ENCODE data around the gene LGI1. TPM values are rescaled to one million over a fixed set of nuclear protein-coding genes. Genes with fewer than 3 reads are reported as not detected.

LGI1 gene
- 1 to 10 TPM in 1 of 4 donors, under 1 TPM in 1, not detected in 2; 0.24 to 2.3 TPM for polyA plus RNA-seq
- long read RNA-seq, donor 1, result 0 reads
- long read RNA-seq, donor 2, result 0 reads
- long read RNA-seq, donor 3, result 0 reads
- long read RNA-seq, donor 4, result 0 reads
- long read RNA-seq, donor 5, result 0 reads
- long read RNA-seq, donor 6, result 0 reads
- long read RNA-seq, donor 7, result 0 reads
- long read RNA-seq, donor 8, result 0 reads
- long read RNA-seq, donor 9, result 0 reads
- long read RNA-seq, donor 10, partial matches to known transcripts, result 0 of 1 reads
- long read RNA-seq, donor 10, other reads (novel, unspliced or antisense), result 0 of 1 reads

DNA sequence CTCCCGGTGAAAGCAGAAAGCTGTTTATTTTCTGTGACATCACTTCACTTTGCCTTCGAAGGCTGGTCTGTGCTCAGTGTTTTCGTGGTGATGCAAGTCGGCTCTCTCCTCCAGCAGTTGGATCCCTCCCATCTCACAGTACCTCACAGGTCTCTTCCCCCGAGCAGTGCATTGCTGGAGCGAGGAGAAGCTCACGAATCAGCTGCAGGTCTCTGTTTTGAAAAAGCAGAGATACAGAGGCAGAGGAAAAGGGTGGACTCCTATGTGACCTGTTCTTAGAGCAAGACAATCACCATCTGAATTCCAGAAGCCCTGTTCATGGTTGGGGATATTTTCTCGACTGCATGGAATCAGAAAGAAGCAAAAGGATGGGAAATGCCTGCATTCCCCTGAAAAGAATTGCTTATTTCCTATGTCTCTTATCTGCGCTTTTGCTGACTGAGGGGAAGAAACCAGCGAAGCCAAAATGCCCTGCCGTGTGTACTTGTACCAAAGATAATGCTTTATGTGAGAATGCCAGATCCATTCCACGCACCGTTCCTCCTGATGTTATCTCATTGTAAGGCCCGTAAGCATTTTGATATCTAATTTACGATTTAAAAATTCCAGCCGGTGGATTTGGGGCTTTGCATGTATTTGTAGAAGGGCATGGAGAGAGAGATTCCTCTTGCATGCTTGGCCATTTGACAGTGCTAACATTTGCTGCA lies at the start of gene LGI1:
LGI1 (plus strand) TSS at position 136 of the 707 bp plus-strand sequence; CDS start at position 345, 209 bp downstream.
- 40 to 66% (median 54%) methylated on average over 16 of the region's 16 CpGs for WGBS, 3 donors
- FAIRE-seq, result no peak
- Histone ChIP-seq H3K9me3 (ENCODE audit: control insufficient read depth in 2 of 2, insufficient read depth in 1 of 2, low read depth in 1 of 2, low read length in 1 of 2) (no peaks in the 10 kb centered on the region), H3K4me3 (ENCODE audit: low read depth in 1 of 3, low read length in 3 of 3) (no peak within 1 kb of the TSS), H3K4me1 (ENCODE audit: control insufficient read depth in 3 of 3, insufficient read depth in 2 of 3, low read depth in 1 of 3, low read length in 2 of 3) (no peaks in the 10 kb centered on the region), H3K27ac (ENCODE audit: low read depth in 1 of 3, low read length in 2 of 3) (peak within 1 kb of the TSS in 1 of 3 donors; percentile 8), H3K36me3 (ENCODE audit: control insufficient read depth in 3 of 3, insufficient read depth in 2 of 3, low read depth in 1 of 3, low read length in 3 of 3) (no peaks in the 10 kb centered on the region), H3K27me3 (ENCODE audit: control insufficient read depth in 3 of 3, insufficient read depth in 3 of 3, low read length in 3 of 3) (peaks cover 0 to 24% (median 13%) of the 10 kb centered on the region in 3 donors)
- DNase-seq, result no peak

DNA sequence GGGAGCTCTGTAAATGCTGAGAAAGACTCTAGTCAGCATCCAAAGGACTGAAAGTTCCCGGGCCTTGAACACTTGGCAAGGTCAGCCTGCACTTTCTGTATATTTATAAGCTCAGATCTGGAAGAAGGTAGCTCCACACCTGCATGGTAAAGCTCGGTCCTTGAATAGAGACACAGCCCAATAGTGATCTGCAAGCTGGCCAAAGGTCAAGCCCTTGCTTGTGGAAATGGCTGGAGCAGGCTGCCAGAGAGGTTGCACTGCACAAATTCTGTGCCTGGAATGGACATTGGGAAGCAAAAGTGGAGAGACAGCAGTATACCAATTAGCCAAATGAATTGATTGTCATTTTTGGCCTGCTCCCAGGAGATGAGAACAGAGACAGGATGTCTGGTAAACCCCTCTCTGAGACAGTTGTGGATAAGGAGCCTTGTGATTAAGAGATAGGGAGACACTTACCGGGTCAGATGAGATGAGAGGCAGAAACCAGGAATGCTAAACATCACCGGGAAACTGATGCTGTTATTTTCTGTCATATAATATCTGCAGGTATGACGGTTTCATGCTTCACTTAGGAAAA lies 47.3 kb upstream of the LGI1 start:
- Histone ChIP-seq H3K27ac (ENCODE audit: low read depth in 1 of 3, low read length in 2 of 3) (no peak overlapping the region), H3K4me3 (ENCODE audit: low read depth in 1 of 3, low read length in 3 of 3) (no peak overlapping the region), H3K4me1 (ENCODE audit: control insufficient read depth in 3 of 3, insufficient read depth in 2 of 3, low read depth in 1 of 3, low read length in 2 of 3) (no peaks in the 10 kb centered on the region), H3K36me3 (ENCODE audit: control insufficient read depth in 3 of 3, insufficient read depth in 2 of 3, low read depth in 1 of 3, low read length in 3 of 3) (no peaks in the 10 kb centered on the region), H3K27me3 (ENCODE audit: control insufficient read depth in 3 of 3, insufficient read depth in 3 of 3, low read length in 3 of 3) (no peaks in the 10 kb centered on the region), H3K9me3 (ENCODE audit: control insufficient read depth in 2 of 2, insufficient read depth in 1 of 2, low read depth in 1 of 2, low read length in 1 of 2) (no peaks in the 10 kb centered on the region)
- FAIRE-seq, result no peak
- 50 to 63% (median 61%) methylated on average over 5 of the region's 5 CpGs for WGBS, 3 donors
- DNase-seq, result peak; percentile 5 to 41

- Histone ChIP-seq H3K4me3 (ENCODE audit: low read depth in 1 of 3, low read length in 3 of 3) (no peak overlapping the region), H3K27me3 (ENCODE audit: control insufficient read depth in 3 of 3, insufficient read depth in 3 of 3, low read length in 3 of 3) (no peaks in the 10 kb centered on the region), H3K36me3 (ENCODE audit: control insufficient read depth in 3 of 3, insufficient read depth in 2 of 3, low read depth in 1 of 3, low read length in 3 of 3) (no peaks in the 10 kb centered on the region), H3K9me3 (ENCODE audit: control insufficient read depth in 2 of 2, insufficient read depth in 1 of 2, low read depth in 1 of 2, low read length in 1 of 2) (no peaks in the 10 kb centered on the region), H3K27ac (ENCODE audit: low read depth in 1 of 3, low read length in 2 of 3) (no peak overlapping the region), H3K4me1 (ENCODE audit: control insufficient read depth in 3 of 3, insufficient read depth in 2 of 3, low read depth in 1 of 3, low read length in 2 of 3) (no peaks in the 10 kb centered on the region)
- WGBS, 3 donors, result 80 to 89% (median 87%) methylated on average over 3 of the region's 3 CpGs
- FAIRE-seq (no peak), DNase-seq (no peak)
These were observed 45.8 kb upstream of the LGI1 start for GRCh38 chr10:93711891-93712290.

DNA sequence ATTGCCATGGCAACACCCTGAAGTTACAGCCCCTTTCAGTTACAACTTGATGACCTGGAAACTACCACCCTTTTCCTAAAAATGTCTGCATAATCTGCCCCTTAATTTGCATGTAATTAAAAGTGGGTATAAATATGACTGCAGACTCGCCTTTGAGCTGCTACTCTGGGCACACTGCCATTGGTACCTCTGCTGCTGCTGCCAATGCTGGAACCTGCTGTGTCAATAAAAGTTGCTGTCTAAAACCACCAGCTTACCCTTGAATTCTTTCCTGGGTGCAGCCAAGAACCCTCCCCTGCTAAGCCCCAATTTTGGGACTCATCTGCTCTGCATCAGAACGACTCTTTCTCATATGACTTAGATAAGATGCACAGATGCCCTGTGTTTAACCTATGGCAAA lies 45.1 kb upstream of the LGI1 start:
- WGBS, 3 donors, result 57 to 77% (median 60%) methylated on average over 2 of the region's 2 CpGs
- H3K27ac ChIP-seq (ENCODE audit: low read depth in 1 of 3, low read length in 2 of 3), result no peak overlapping the region
- FAIRE-seq, result no peak
- H3K27me3 ChIP-seq (ENCODE audit: control insufficient read depth in 3 of 3, insufficient read depth in 3 of 3, low read length in 3 of 3), result no peaks in the 10 kb centered on the region
- no peaks in the 10 kb centered on the region for H3K9me3 ChIP-seq (ENCODE audit: control insufficient read depth in 2 of 2, insufficient read depth in 1 of 2, low read depth in 1 of 2, low read length in 1 of 2)
- H3K4me1 ChIP-seq (ENCODE audit: control insufficient read depth in 3 of 3, insufficient read depth in 2 of 3, low read depth in 1 of 3, low read length in 2 of 3), result no peaks in the 10 kb centered on the region
- no peak for DNase-seq
- H3K36me3 ChIP-seq (ENCODE audit: control insufficient read depth in 3 of 3, insufficient read depth in 2 of 3, low read depth in 1 of 3, low read length in 3 of 3), result no peaks in the 10 kb centered on the region
- H3K4me3 ChIP-seq (ENCODE audit: low read depth in 1 of 3, low read length in 3 of 3), result no peak overlapping the region

DNA sequence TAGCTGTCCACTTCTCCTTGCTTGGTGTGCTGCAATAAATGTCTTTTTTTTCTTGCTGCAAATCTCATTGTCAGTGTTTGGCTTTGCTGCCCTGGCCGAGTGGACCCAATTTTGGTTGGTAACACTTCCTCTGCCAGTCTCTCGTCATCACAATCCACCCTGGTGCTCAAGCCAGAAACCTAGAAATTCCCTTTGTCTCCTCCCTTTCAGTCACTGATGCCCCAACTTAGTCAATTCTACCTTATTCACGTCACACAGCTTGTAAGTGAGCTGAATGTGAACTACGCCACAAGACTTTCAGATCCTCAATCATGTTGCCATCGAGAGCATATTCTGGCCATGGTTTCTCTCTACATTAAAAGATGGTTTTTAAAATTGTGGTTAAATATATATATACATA lies 42.4 kb upstream of the LGI1 start:
- H3K27me3 ChIP-seq (ENCODE audit: control insufficient read depth in 3 of 3, insufficient read depth in 3 of 3, low read length in 3 of 3), result peaks cover 0 to 3% (median 0%) of the 10 kb centered on the region in 3 donors
- no peaks in the 10 kb centered on the region for H3K36me3 ChIP-seq (ENCODE audit: control insufficient read depth in 3 of 3, insufficient read depth in 2 of 3, low read depth in 1 of 3, low read length in 3 of 3)
- no peak overlapping the region for H3K4me3 ChIP-seq (ENCODE audit: low read depth in 1 of 3, low read length in 3 of 3)
- H3K9me3 ChIP-seq (ENCODE audit: control insufficient read depth in 2 of 2, insufficient read depth in 1 of 2, low read depth in 1 of 2, low read length in 1 of 2), result no peaks in the 10 kb centered on the region
- H3K27ac ChIP-seq (ENCODE audit: low read depth in 1 of 3, low read length in 2 of 3), result no peak overlapping the region
- H3K4me1 ChIP-seq (ENCODE audit: control insufficient read depth in 3 of 3, insufficient read depth in 2 of 3, low read depth in 1 of 3, low read length in 2 of 3), result no peaks in the 10 kb centered on the region
- FAIRE-seq (no peak), DNase-seq (no peak)
- WGBS, 3 donors, result 77 to 89% (median 79%) methylated on average over 5 of the region's 5 CpGs

GRCh38 chr10:93716766-93717165 lies 41.0 kb upstream of the LGI1 start:
- peaks cover 0 to 3% (median 0%) of the 10 kb centered on the region in 3 donors for H3K27me3 ChIP-seq (ENCODE audit: control insufficient read depth in 3 of 3, insufficient read depth in 3 of 3, low read length in 3 of 3)
- no peak for FAIRE-seq
- 19 to 37% (median 20%) methylated on average over 1 of the region's 1 CpG for WGBS, 3 donors

DNA sequence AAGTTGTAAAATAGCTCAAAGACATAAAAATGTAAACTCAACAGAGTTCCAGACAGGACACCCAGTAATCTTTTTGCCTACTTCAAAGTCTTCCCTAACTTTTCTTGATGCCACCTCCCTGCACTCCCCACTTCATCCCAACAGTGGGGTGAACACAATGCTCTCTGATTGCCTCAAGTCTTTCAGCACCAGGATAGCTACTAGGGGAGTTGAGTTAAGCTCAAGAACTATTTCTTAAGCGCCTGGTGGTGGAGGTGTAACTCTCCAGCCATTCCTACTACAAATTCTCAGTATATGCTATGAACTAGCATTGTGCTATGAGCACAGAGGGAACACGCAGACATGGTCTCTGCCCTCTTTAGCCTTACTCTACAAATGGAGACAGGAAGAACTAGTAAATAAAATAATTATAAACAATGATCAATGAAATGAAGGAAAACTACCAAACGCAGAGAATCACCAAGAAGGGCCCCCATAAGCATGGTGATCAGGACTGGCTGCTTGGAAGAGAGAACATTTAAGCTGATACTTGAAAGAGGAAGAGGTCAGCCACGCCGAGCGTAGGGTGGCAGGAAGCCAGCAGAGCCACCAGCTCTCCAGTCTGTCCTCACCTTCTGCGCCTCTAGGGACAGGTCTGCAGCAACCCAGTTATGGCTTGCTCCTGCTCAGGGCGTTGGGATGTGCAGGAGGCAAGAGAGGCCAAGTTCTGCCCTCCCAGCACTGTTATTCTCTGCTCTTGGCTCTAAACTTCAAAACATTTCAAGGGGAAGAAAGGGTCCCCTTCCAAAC lies 38.6 kb upstream of the LGI1 start:
- Histone ChIP-seq H3K36me3 (ENCODE audit: control insufficient read depth in 3 of 3, insufficient read depth in 2 of 3, low read depth in 1 of 3, low read length in 3 of 3) (no peaks in the 10 kb centered on the region), H3K9me3 (ENCODE audit: control insufficient read depth in 2 of 2, insufficient read depth in 1 of 2, low read depth in 1 of 2, low read length in 1 of 2) (no peaks in the 10 kb centered on the region), H3K27ac (ENCODE audit: low read depth in 1 of 3, low read length in 2 of 3) (no peak overlapping the region), H3K4me1 (ENCODE audit: control insufficient read depth in 3 of 3, insufficient read depth in 2 of 3, low read depth in 1 of 3, low read length in 2 of 3) (no peaks in the 10 kb centered on the region), H3K27me3 (ENCODE audit: control insufficient read depth in 3 of 3, insufficient read depth in 3 of 3, low read length in 3 of 3) (peaks cover 0 to 3% (median 0%) of the 10 kb centered on the region in 3 donors), H3K4me3 (ENCODE audit: low read depth in 1 of 3, low read length in 3 of 3) (no peak overlapping the region)
- FAIRE-seq (no peak), DNase-seq (no peak)
- WGBS, 3 donors, result 53 to 58% (median 55%) methylated on average over 8 of the region's 8 CpGs

More at GRCh38 chr10:93716766-93717165, 41.0 kb upstream of the LGI1 start:
- Histone ChIP-seq H3K4me3 (ENCODE audit: low read depth in 1 of 3, low read length in 3 of 3) (no peak overlapping the region), H3K27ac (ENCODE audit: low read depth in 1 of 3, low read length in 2 of 3) (no peak overlapping the region), H3K9me3 (ENCODE audit: control insufficient read depth in 2 of 2, insufficient read depth in 1 of 2, low read depth in 1 of 2, low read length in 1 of 2) (no peaks in the 10 kb centered on the region), H3K36me3 (ENCODE audit: control insufficient read depth in 3 of 3, insufficient read depth in 2 of 3, low read depth in 1 of 3, low read length in 3 of 3) (no peaks in the 10 kb centered on the region), H3K4me1 (ENCODE audit: control insufficient read depth in 3 of 3, insufficient read depth in 2 of 3, low read depth in 1 of 3, low read length in 2 of 3) (no peaks in the 10 kb centered on the region)
- DNase-seq, result no peak

- Histone ChIP-seq H3K36me3 (ENCODE audit: control insufficient read depth in 3 of 3, insufficient read depth in 2 of 3, low read depth in 1 of 3, low read length in 3 of 3) (no peaks in the 10 kb centered on the region), H3K4me1 (ENCODE audit: control insufficient read depth in 3 of 3, insufficient read depth in 2 of 3, low read depth in 1 of 3, low read length in 2 of 3) (no peaks in the 10 kb centered on the region), H3K27me3 (ENCODE audit: control insufficient read depth in 3 of 3, insufficient read depth in 3 of 3, low read length in 3 of 3) (peaks cover 0 to 3% (median 0%) of the 10 kb centered on the region in 3 donors), H3K27ac (ENCODE audit: low read depth in 1 of 3, low read length in 2 of 3) (no peak overlapping the region), H3K9me3 (ENCODE audit: control insufficient read depth in 2 of 2, insufficient read depth in 1 of 2, low read depth in 1 of 2, low read length in 1 of 2) (no peaks in the 10 kb centered on the region), H3K4me3 (ENCODE audit: low read depth in 1 of 3, low read length in 3 of 3) (no peak overlapping the region)
- FAIRE-seq (no peak), DNase-seq (no peak)
- 65 to 74% (median 72%) methylated on average over 3 of the region's 3 CpGs for WGBS, 3 donors
These were observed 37.8 kb upstream of the LGI1 start for GRCh38 chr10:93719901-93720300.
